HPDE6-E6E7 (cell line): ENCODE data around the gene MAN1B1.

Source experiments
- DNase-seq: peaks from one replicate; pipeline ENCODE4 v3.0.0; 2011; ENCODE audit warnings: missing footprints; ENCODE audit errors: extremely low spot score

Gene MAN1B1

DNA sequence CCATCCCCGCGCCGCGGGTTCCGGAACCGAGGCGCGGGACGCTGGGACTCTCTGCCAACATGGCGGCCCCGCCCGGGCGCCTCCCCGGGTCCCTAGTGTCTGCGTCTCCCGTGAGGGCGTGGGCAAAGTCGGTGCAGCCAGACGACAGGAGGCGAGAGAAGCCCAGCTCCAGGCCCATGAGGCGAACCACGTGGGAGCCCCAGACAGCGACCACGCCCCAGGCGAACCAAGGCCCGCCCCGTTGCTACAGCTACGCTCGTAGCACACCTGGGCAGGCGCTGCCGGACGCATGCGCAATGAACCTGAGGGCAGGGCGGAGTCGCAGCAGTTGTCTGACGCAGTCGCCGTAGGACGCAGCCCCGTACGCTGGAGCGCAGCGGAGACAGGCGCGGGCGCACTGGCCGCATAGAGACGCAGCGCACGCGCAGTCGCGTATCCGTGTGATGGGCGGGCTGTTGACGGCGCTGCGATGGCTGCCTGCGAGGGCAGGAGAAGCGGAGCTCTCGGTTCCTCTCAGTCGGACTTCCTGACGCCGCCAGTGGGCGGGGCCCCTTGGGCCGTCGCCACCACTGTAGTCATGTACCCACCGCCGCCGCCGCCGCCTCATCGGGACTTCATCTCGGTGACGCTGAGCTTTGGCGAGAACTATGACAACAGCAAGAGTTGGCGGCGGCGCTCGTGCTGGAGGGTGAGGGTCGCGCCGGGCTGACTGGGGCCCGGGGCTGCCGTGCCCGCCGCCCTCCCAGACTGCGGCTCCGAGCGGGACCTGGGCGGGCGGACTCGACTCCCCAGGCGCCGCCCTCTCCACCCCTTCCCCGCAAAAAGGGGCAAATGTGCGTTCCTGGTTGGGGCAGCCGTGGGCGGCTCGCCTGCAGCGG, at the start of gene MAN1B1:
Gene MAN1B1, plus strand, starts transcription at position 455 of the 878 bp plus-strand sequence. Its CDS starts 15 bp downstream, at position 470.
- peak; percentile 95 for DNase-seq

DNA sequence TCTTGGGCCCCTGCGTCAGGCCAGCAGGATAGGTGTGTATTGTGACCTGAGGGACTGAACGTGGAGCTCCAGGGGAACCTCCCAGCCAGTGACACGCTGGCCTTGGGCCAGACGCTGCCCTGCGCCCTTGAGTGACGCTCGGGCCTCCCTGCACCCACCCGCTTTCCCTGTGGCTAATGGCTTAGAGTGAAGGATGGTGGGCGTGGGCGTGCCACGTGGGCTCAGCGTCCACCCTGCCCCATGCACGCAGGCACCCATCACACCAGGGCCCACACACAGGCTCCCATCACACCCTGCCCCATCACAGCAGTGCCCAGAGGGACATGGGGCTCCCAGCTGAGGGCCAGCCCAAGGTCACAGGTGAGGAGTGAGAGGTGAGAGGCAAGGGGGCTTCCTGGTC, 49.8 kb upstream of the MAN1B1 start:
- DNase-seq, result no peak

DNA sequence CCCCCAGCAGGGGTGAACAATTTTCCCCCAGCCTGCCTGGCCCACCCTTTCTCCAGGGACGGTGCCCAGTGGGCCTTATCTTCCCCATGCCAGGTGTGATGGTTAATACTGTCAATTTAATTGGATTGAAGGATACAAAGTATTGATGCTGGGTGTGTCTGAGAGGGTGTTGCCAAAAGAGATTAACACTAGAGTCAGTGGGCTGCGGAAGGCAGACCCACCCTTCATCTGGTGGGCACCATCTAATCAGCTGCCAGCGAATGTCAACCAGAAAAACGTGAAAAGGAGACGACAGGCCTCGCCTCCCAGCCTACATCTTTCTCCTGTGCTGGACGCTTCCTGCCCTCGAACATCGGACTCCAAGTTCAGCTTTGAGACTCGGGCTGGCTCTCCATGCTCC, 49.3 kb upstream of the MAN1B1 start:
- DNase-seq, result no peak

DNA sequence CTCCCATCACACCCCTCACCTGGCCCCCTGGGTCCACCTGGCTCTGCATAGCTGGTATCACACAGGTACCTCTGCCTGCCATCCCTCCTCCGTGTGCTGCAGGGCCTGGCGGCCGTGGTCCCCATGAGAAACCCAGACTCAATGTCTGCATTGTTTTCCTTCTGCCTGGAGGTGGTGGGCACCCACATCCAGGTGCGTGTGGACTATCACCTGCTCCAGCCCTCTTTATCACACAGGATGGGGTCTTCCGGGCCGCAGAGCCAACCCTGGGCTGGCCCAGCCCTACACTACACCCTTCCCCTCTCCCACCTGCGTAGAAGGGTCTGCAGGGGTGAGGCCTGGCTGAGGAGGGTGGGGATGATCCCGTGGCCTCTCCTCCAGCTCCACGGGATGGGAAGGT, 47.9 kb upstream of the MAN1B1 start:
- DNase-seq, result no peak

DNA sequence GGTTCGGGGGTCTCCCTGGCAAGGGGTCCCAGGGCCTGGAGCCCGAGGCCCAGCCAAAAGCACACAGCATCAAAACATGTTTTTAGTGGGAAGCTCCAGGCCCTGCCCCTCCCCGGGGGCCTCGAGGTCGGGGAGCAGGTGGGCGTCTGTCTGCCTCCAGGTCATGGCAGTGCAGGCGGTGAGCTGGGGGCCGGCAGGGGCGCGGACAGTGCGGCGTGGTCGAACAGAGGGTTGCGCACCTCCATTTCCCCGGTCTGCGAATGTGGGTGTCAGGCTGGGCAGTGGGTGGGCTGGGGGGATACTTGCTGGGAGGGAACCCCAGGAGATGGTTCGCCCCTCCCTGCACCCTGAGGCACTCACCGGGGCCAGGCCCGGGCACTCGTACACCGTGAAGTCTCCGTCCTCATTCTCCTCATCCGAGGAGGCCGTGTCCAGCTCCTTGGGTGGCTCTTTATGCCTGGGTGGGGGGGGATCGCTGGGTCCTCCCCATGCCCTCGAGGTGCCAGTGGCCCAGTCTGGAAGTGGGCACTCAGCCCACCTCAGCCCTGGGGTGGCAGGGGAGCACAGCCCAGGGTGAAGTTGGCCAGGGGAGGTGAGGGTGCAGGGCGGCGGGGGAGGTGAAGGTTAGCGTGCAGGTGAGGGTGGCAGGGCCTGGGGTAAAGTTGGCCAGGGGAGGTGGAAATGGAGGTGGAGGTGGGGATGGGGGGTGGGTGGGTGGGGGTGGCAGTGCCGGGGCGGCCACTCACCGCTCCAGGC, 47.0 kb upstream of the MAN1B1 start:
- no peak for DNase-seq

DNA sequence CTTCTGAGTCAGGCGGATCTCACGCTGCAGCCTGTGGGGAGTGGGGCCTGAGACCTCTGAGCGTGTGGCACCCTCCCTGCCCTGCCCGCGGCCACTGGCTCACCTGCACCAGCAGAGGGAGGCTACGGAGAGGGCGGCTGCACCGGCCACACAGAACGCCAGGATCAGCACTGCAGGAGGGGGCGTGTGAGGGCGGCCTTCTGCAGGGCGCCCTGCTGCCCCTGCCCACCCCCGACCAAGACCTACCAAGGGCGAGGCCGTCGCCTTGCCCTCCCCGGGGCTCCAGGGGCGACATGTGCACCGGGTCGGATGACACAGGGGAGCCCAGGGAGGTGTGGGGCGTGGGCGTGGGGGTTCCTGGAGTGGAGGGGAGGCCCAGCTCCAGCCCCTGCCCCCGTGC, 46.2 kb upstream of the MAN1B1 start:
- no peak for DNase-seq

DNA sequence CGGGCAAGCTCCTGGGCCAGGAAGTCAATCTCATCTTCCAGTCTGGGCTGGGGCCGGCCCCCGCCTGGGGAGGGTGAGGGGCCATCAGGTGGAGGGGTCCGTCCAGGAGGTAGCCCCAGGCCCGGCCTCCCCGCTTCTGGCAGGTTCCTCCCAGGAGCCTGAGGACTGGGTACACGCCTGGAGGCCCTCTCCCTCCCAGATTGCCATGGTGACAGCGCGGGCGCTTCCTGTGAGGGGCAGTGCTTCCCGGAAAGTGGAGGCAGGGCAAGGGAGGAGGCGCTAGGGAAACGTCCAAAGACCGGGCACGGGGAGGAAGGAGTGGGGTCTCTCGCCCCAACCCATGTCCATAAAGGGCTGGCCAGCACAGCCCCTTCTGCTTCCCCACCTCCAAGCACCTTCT, 45.7 kb upstream of the MAN1B1 start:
- no peak for DNase-seq

DNA sequence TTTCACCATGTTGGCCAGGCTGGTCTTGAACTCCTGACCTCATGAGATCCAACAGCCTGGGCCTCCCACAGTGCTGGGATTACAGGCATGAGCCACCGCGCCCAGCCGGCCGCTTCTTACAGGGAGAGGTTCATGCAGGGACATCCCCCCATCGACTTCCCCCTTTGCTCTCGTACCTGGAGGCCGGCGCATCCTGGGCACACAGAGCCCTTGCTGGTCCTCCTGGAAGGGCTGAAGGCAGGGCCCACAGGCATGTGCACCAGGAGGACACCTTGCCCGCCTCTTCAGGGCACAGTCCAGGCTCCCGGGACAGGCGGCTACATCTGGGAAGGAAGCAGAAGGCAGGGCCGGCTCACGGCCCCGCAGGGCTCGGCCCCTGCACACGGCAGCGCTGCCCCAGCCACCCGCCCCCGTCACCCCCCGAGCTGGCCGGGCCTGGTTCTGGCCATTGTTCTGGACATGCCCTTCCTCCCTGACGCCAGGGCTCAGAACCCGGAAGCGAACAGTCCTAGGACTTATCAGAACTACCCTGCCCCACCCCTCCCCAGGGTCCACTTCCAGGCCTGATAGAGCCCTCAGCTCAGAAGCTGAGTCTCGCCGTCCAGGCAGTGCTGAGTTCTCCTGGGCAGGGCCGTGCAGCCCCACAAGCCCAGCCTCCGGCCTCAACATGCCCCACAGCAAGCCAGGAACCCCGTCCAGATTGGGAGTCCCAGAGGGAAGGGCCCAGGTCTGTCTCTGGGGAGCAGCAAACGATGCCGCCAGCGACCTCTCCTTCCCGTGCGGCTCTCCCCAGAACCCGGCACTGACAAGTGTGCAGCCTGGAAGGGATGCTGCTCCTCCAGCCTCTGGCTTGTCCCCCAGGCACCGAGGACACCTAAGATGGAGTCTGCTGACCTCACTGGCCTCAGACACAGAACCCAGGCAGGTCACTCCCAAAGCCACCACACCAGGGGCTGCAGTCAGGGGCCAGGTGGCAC, 43.7 kb upstream of the MAN1B1 start:
- no peak for DNase-seq

DNA sequence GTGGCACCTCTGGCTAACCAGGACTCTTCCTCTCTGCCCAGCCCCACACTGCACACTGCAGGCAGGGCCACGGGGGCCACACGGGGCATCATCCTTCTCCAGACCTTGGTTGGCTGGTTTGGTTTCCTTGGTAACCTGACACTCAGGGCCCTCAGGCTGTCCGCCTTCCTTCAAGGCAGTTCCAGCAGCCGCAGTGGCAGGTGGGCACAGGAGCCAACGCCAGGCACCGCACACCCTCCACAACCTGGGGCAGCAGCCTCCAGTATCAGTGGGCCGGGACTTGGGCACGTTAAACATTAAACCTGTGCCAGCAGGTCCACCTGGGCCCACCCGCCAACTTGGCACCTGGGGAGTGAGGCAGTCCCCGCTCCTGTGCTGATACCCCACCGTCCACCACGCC, 42.7 kb upstream of the MAN1B1 start:
- DNase-seq, result no peak

DNA sequence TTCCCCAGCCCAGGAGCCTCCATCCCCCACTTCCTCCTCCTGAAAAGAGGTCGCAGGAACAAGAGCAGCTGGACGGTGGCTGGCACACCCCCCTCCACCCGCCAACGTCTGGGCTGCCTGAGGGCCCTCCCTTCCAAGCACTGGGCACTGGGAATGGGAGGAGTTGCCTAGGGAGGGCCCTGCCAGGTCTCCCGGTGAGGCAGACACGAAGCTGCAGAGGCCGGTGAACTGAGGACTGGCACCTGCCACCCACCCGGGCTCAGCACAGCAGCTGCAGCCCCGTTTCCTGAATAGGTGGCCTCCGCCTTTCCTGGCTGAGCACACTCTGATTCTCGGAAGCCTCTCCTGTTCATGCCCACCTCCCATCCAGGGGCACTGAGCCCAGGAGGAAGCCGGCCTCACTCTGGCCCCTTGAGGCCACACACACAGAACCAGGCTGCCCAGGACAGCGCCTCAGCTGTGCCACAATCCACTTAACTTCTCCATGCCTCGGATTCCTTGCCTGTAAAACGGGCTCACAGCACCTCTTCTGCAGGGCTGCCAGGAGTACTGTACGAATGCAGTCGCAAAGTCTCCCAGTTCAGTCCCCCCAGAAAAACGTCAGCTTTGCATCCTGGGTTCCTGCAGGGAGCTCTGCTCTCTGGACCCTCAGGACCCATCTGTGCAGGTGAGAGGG, 42.1 kb upstream of the MAN1B1 start:
- DNase-seq, result no peak

DNA sequence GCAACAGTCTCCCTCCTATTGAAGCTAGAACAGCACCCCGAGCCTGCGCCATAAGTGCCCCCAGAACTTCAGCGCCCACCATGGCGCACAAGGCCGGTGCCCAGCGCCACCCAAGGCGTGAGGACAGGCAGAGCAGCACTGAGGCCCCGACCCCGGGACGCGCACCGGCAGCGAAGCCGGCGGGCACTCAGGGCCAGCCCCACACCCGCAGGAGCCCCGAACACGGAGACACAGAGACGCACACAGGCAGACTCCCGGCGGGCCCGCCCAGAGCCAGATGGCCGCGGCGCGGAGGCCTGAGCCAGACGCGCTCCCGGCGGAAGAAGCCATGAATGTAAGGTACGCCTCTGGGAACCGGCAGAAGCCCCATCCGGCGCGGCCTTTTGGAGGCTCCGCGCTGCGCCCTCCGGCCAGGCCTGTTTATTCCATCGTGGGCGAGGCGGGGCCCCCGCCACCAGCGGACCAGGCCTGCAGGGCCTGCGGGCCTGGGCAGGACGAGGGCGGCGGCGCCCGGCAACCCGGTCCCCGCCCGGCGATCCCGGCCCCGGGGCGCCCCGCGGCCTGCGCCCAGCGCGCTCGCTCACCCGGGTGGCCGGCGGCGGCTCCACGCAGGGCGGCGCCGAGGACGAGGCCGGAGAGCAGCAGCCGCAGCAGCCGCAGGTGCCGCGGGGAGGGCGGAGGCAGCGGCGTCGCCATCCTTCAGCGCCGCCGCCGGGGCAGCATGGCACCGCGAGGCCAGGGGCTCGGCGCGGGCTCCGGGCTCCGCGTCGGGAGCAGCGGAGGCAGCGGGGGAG, 41.3 kb upstream of the MAN1B1 start:
- no peak for DNase-seq

DNA sequence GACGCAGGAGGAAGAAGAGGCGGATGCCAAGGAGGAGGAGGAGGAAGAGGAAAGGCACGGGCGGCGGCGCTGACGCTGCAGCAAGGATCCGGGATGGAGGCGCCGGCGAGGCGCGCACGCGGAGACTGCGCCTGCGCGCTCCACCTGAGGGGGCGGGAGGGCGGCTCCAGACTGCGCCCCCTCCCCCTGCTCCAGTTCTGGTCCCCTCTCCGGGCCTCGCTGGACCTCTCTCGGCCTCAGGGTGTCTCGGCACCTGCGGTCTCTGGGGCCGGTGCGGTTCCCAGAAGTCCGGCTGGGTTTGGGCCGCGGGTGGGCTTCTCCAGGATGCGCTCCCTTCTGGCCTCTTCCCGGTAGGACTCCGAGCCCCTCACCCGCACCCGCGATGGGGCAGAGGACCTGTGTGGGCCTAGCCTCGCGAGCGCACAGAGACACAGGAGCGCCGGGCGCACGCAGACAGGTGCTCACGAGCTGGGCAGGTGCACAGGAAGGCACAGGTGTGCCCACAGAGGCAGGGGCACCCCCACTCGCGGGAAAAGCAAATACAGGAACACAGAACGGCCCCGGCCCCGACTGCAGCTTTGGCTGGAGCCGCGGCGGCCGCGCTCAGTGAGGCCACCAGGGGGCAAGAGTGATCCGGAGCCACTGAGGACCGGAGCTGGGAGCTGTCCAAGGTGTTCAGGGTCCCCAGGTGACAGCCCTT, 40.5 kb upstream of the MAN1B1 start, which contains the start of gene NPDC1:
Gene NPDC1, minus strand, starts transcription at position 90 of the 700 bp plus-strand sequence. CDS start 188 bp downstream, outside the sequence.
- peak; percentile 88 for DNase-seq

DNA sequence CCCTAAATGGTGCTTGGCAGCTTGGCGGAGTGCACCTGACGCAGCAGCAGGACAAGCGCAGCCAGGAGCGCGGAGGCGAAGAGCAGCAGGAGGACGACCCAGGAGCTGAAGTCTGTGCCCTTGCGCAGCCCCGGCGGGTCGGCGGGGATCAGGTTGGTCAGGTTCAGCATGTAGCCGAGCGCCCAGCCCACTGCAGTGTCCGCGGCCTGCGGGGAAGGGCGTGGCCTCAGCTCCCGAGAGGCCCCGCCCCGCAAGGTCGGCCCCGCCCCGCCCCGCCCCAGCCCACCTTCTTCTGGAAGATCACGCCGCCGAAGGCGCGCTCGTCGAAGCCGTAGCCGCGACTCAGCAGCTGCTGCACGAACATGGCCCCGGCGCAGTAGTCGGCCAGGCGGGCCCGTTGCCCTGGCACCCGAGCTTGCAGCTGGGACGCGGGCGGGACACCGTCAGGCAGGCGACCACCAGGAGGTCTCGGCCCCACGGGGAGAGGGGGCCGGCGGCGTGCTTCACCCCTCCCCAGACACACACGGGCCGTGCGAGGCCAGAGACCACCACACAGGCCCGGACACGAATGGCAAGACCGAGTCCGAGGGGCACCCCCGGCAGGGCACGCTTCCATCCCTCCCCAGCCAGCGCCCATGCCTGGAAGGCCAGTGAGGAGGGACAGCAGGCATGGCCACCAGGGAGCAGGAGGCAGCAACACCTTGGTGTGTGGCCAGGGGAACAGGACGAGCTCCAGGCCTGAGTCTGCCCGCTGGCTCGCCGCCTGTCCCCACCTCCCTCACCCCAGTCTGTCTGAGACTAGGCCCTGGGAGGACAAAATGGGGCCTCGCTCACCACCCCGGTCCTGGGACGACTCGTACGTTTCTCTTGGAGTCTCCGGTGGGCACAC, 37.9 kb upstream of the MAN1B1 start:
- no peak for DNase-seq

DNA sequence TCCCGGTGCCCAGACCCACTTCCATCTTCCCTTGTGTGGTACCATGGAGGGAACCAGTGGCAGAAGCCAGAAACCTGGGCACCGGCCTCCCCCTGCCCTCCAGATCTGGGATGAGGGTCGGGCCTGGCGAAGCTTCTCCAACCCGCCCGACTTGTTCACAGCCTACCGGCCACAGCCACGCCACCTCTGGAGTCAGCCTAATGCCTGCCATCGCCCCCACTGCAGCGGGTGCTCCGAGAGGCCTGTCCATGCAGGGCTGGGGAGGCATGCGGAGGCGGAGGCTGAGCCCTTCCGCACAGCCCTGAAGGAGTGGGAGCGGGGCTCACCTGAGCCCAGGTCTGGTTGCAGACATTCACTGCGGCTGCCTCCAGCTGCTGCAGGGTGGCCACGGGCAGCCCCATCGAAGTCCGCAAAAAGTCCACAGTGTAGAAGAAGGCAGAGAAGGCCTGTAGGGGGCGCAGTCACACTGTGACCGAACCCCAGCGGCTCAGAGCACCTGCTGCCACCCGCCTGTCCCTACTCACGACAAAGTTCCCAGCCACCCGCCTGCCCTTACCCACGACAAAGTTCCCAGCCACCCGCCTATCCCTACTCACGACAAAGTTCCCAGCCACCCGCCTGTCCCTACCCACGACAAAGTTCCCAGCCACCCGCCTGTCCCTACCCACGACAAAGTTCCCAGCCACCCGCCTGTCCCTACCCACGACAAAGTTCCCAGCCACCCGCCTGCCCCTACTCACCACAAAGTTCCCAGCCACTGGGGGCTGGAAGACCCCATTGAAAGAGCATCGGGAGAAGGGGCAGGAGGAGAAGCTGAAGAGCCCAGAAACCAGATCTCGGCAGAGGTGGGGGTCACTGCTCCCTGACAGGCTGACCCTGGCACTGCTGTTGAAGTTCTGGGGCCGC, 37.0 kb upstream of the MAN1B1 start:
- no peak for DNase-seq

DNA sequence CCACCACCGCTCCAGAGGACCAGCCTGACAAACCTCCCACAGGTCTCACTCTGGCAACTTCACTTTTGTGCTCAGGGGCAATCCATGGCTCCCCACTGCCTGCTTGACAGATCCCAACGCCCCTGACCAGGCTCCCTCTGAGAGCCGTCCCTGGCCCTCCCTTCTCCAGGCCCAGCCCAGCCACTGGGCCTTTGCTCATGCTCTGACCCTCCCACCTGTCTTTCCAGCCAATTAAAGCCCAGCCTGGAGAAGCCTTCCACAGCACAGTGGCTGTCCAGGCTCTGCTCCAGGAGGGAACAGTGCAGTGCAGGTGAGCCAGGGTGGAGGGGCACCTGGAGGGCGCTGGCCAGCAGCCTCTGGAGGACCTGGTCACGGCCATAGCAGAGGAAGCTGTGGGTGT, 36.2 kb upstream of the MAN1B1 start:
- DNase-seq, result no peak

DNA sequence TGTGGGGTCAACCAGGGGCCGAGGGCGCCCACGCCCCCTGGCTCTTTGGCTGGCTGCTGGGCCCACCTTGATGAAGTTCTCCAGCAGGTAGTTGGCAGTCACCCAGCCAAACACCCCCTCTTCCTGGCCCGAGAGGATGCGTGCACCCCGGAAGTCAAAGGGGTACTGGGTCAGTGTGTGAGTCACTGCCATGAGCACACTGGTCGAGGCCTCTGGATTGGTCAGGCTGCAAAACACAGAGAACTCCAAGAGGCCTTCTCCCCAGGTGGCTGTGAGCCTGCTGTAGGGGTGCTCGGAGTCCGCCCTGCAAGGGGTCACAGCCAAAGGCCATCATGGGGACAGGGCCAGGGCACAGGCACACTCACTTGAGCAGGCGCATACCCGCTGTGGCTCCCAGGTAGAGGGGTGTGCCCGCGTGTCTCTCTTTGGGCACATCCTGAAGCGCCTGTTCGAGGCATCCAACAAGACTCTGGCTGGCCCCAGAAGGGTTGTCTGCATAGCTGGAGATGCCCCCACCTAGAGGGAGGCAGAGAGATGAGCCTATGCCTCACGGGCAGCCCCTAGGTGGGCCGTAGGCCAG, 35.5 kb upstream of the MAN1B1 start:
- no peak for DNase-seq

DNA sequence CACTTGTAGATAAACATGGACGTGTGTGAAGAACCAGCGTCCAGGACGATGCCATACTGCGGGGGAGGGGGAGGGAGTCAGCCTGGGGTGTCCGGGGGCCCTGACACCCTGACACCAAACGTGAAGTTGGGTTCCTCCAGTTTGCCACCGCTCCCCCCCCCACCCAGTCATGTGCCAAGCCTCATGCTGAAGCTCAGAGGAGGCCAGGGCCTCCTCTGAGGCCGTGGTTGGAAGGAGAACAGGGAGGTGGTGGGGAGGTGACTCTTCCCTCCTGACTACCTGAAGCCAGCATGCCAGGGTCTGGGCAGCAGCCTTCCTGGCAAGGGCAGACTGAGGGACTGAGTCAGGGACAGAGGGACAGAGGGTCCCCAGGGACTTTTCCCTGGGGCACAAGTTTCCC, 34.5 kb upstream of the MAN1B1 start:
- no peak for DNase-seq
